ENCODE measurements around the gene MAPRE3.

MAPRE3 gene

GRCh38 chr2:27032495-27033252, 62.2 kb downstream of the MAPRE3 start, which contains the start of gene TMEM214:
TMEM214 (plus strand) TSS chr2:27032965; CDS start chr2:27033016, 51 bp downstream.
- peak within 1 kb of the TSS; percentile 93 to 94 for H3K4me3 Mint-ChIP-seq
- peak; percentile 97 for ATAC-seq (replicated peaks)
- peaks cover 12% of the 10 kb centered on the region for H3K36me3 Mint-ChIP-seq (ENCODE audit: insufficient read depth)
- H3K27me3 Mint-ChIP-seq, result no peaks in the 10 kb centered on the region
- peaks cover 31 to 39% of the 10 kb centered on the region in 2 donors for H3K4me1 Mint-ChIP-seq (ENCODE audit: low read depth in 2 of 2)
- H3K9me3 Mint-ChIP-seq, result no peaks in the 10 kb centered on the region
- DNase-seq, result peak; percentile 62 to 68 (median 63)
- H3K27ac Mint-ChIP-seq, result peak within 1 kb of the TSS; percentile 91 to 96

- DNase-seq (no peak), ATAC-seq (replicated peaks) (no peak)
- peaks cover 14% of the 10 kb centered on the region for H3K36me3 Mint-ChIP-seq (ENCODE audit: insufficient read depth)
- no peaks in the 10 kb centered on the region for H3K9me3 Mint-ChIP-seq
- H3K27me3 Mint-ChIP-seq, result no peaks in the 10 kb centered on the region
- peaks cover 27 to 39% of the 10 kb centered on the region in 2 donors for H3K4me1 Mint-ChIP-seq (ENCODE audit: low read depth in 2 of 2)
- peak overlapping the region; percentile 91 to 96 for H3K27ac Mint-ChIP-seq
- H3K4me3 Mint-ChIP-seq, result peak overlapping the region; percentile 93 to 94
Observed at GRCh38 chr2:27033253-27033852, 62.9 kb downstream of the MAPRE3 start.

- no peaks in the 10 kb centered on the region for H3K27me3 Mint-ChIP-seq
- H3K36me3 Mint-ChIP-seq (ENCODE audit: insufficient read depth), result peaks cover 34% of the 10 kb centered on the region
- H3K4me3 Mint-ChIP-seq, result no peak overlapping the region
- H3K9me3 Mint-ChIP-seq, result no peaks in the 10 kb centered on the region
- no peak overlapping the region for H3K27ac Mint-ChIP-seq
- no peak for ATAC-seq (replicated peaks)
- no peak for DNase-seq
- H3K4me1 Mint-ChIP-seq (ENCODE audit: low read depth in 2 of 2), result peaks cover 18 to 19% of the 10 kb centered on the region in 2 donors
Observed at GRCh38 chr2:27038012-27038411, 67.6 kb downstream of the MAPRE3 start.

GRCh38 chr2:27038631-27039339, 68.3 kb downstream of the MAPRE3 start:
- Mint-ChIP-seq H3K36me3 (ENCODE audit: insufficient read depth) (peaks cover 34% of the 10 kb centered on the region), H3K27me3 (no peaks in the 10 kb centered on the region), H3K9me3 (no peaks in the 10 kb centered on the region), H3K4me1 (ENCODE audit: low read depth in 2 of 2) (peaks cover 12 to 14% of the 10 kb centered on the region in 2 donors), H3K4me3 (no peak overlapping the region), H3K27ac (peak overlapping the region; percentile 58 to 70)
- no peak for ATAC-seq (replicated peaks)
- DNase-seq, result no peak

- Mint-ChIP-seq H3K27ac (peak overlapping the region in 1 of 2 donors; percentile 68), H3K27me3 (no peaks in the 10 kb centered on the region), H3K36me3 (ENCODE audit: insufficient read depth) (peaks cover 34% of the 10 kb centered on the region), H3K9me3 (no peaks in the 10 kb centered on the region), H3K4me3 (no peak overlapping the region), H3K4me1 (ENCODE audit: low read depth in 2 of 2) (peaks cover 6 to 8% of the 10 kb centered on the region in 2 donors)
- DNase-seq (no peak), ATAC-seq (replicated peaks) (no peak)
Observed at GRCh38 chr2:27039426-27039825, 69.0 kb downstream of the MAPRE3 start.

- peaks cover 37% of the 10 kb centered on the region for H3K36me3 Mint-ChIP-seq (ENCODE audit: insufficient read depth)
- ATAC-seq (replicated peaks) (no peak), DNase-seq (no peak)
- H3K4me3 Mint-ChIP-seq, result no peak overlapping the region
- peaks cover 6 to 8% of the 10 kb centered on the region in 2 donors for H3K4me1 Mint-ChIP-seq (ENCODE audit: low read depth in 2 of 2)
- H3K27me3 Mint-ChIP-seq, result no peaks in the 10 kb centered on the region
- H3K9me3 Mint-ChIP-seq, result no peaks in the 10 kb centered on the region
- H3K27ac Mint-ChIP-seq, result peak overlapping the region in 1 of 2 donors; percentile 68
Observed at GRCh38 chr2:27039871-27040270, 69.4 kb downstream of the MAPRE3 start.

GRCh38 chr2:27040282-27040681, 69.8 kb downstream of the MAPRE3 start:
- Mint-ChIP-seq H3K4me3 (no peak overlapping the region), H3K36me3 (ENCODE audit: insufficient read depth) (peaks cover 38% of the 10 kb centered on the region), H3K4me1 (ENCODE audit: low read depth in 2 of 2) (peaks cover 2 to 8% of the 10 kb centered on the region in 2 donors), H3K9me3 (no peaks in the 10 kb centered on the region), H3K27me3 (no peaks in the 10 kb centered on the region), H3K27ac (peak overlapping the region; percentile 68 to 72)
- ATAC-seq (replicated peaks), result no peak
- DNase-seq, result no peak

- H3K4me3 Mint-ChIP-seq, result no peak overlapping the region
- H3K4me1 Mint-ChIP-seq (ENCODE audit: low read depth in 2 of 2), result peaks cover 2 to 8% of the 10 kb centered on the region in 2 donors
- peak overlapping the region; percentile 72 to 78 for H3K27ac Mint-ChIP-seq
- H3K36me3 Mint-ChIP-seq (ENCODE audit: insufficient read depth), result peaks cover 31% of the 10 kb centered on the region
- DNase-seq, result no peak
- no peaks in the 10 kb centered on the region for H3K27me3 Mint-ChIP-seq
- no peaks in the 10 kb centered on the region for H3K9me3 Mint-ChIP-seq
- peak; percentile 12 for ATAC-seq (replicated peaks)
Observed at GRCh38 chr2:27041752-27042151, 71.3 kb downstream of the MAPRE3 start.

- DNase-seq (no peak), ATAC-seq (replicated peaks) (peak; percentile 51)
- Mint-ChIP-seq H3K36me3 (ENCODE audit: insufficient read depth) (peaks cover 31% of the 10 kb centered on the region), H3K4me3 (no peak overlapping the region), H3K27me3 (no peaks in the 10 kb centered on the region), H3K9me3 (no peaks in the 10 kb centered on the region), H3K4me1 (ENCODE audit: low read depth in 2 of 2) (peaks cover 2 to 8% of the 10 kb centered on the region in 2 donors), H3K27ac (peak overlapping the region in 1 of 2 donors; percentile 78)
Observed at GRCh38 chr2:27042159-27042661, 71.8 kb downstream of the MAPRE3 start.

- ATAC-seq (replicated peaks), result no peak
- DNase-seq, result no peak
- peaks cover 31% of the 10 kb centered on the region for H3K36me3 Mint-ChIP-seq (ENCODE audit: insufficient read depth)
- no peaks in the 10 kb centered on the region for H3K9me3 Mint-ChIP-seq
- H3K4me1 Mint-ChIP-seq (ENCODE audit: low read depth in 2 of 2), result peaks cover 2 to 8% of the 10 kb centered on the region in 2 donors
- no peak overlapping the region for H3K27ac Mint-ChIP-seq
- no peaks in the 10 kb centered on the region for H3K27me3 Mint-ChIP-seq
- H3K4me3 Mint-ChIP-seq, result no peak overlapping the region
Observed at GRCh38 chr2:27042985-27043634, 72.7 kb downstream of the MAPRE3 start.

- ATAC-seq (replicated peaks) (peak; percentile 42), DNase-seq (peak; percentile 54 to 59 (median 55))
- peak overlapping the region; percentile 100 for H3K27ac Mint-ChIP-seq
- H3K4me1 Mint-ChIP-seq (ENCODE audit: low read depth in 2 of 2), result peaks cover 22 to 23% of the 10 kb centered on the region in 2 donors
- H3K4me3 Mint-ChIP-seq, result peak overlapping the region; percentile 97 to 98
- peaks cover 34% of the 10 kb centered on the region for H3K36me3 Mint-ChIP-seq (ENCODE audit: insufficient read depth)
- H3K9me3 Mint-ChIP-seq, result peaks cover 0 to 2% of the 10 kb centered on the region in 2 donors
- peaks cover 8 to 13% of the 10 kb centered on the region in 2 donors for H3K27me3 Mint-ChIP-seq
Observed at GRCh38 chr2:27049422-27050280, 79.2 kb downstream of the MAPRE3 start.

- H3K27ac Mint-ChIP-seq, result peak overlapping the region; percentile 100
- H3K4me1 Mint-ChIP-seq (ENCODE audit: low read depth in 2 of 2), result peaks cover 22 to 23% of the 10 kb centered on the region in 2 donors
- peaks cover 8 to 13% of the 10 kb centered on the region in 2 donors for H3K27me3 Mint-ChIP-seq
- ATAC-seq (replicated peaks) (peak; percentile 60), DNase-seq (peak; percentile 91 to 97 (median 94))
- H3K9me3 Mint-ChIP-seq, result peaks cover 0 to 2% of the 10 kb centered on the region in 2 donors
- peaks cover 33% of the 10 kb centered on the region for H3K36me3 Mint-ChIP-seq (ENCODE audit: insufficient read depth)
- H3K4me3 Mint-ChIP-seq, result peak overlapping the region; percentile 97 to 98
Observed at GRCh38 chr2:27050281-27050995, 80.0 kb downstream of the MAPRE3 start.
